GM12801 (cell line): ENCODE data around the gene STK36.

Source experiments
- CTCF ChIP-seq: IDR thresholded peaks from one replicate; pipeline ENCODE4 v1.5.1; 2011; ENCODE audit warnings: control low read depth; ENCODE audit not compliant: insufficient read length; ENCODE audit errors: extremely low read depth

Gene STK36

GRCh38 chr2:218729640-218730039 lies 57.8 kb downstream of the STK36 start:
- no peak for TF ChIP-seq CTCF

- TF ChIP-seq CTCF, result no peak
These were observed 60.3 kb downstream of the STK36 start for GRCh38 chr2:218732052-218732760.

GRCh38 chr2:218732761-218733158 lies 60.9 kb downstream of the STK36 start:
- TF ChIP-seq CTCF, result no peak

- TF ChIP-seq CTCF, result no peak
These were observed 61.5 kb downstream of the STK36 start for GRCh38 chr2:218733171-218734021.

- TF ChIP-seq CTCF, result no peak
These were observed 62.5 kb downstream of the STK36 start for GRCh38 chr2:218734190-218734975.

- no peak for TF ChIP-seq CTCF
These were observed 64.6 kb downstream of the STK36 start for GRCh38 chr2:218736531-218736930.

- TF ChIP-seq CTCF, result no peak
These were observed 71.2 kb downstream of the STK36 start for GRCh38 chr2:218743068-218743467.
